HG02885 (cell line): ENCODE results near the gene C5orf24.
"Not testable (repeated sequence)": the region's sequence is repeated elsewhere in the genome, so short reads cannot be mapped to it uniquely, and the experiment has no call there.

Experiments used
- ATAC-seq: cut with Tn5 transposase; IDR thresholded peaks from one replicate; pipeline ENCODE4 v1.9.1; 2021; ENCODE audit warnings: mild to moderate bottlenecking; ENCODE audit not compliant: unreplicated experiment, poor library complexity

C5orf24 gene

DNA sequence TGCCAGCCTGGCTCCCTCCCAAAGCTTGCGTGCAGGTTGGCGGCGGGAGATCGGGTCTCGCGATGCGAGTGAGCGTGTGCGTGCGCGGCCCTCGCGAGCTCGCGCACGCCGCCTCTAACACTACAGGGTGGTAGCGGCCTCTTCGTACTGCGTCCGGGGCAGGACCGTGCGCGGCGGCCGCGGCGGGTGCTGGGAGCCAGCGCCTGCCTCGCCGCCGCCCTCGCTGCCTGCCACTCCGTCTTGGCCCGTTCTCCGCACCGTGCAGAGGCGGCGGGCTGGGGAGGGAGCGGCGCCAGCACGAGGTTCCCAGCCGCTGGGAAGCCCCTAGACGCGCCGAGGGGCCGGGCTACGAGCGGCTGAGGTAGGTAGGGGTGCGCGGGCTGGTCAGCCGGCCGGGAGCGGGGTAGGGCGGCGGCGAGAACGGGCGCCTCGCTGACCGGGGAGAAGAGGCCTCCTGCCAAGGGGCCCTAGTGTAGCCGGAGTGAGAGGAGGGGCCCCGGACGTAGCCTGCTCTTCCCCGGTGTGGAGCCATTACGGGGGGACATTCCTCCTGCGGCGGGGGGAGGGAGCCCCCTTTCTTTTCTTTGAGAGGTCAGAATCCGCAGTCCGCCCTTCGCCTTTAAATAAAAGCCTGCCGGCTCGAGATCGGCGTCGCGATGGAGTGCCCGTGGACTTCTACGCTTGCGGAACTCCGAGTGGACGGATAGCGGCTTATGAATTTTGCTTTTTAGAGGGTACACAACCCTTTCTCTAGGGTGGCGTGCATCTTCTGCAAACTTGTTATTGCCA is at the start of gene C5orf24:
C5orf24 (plus strand) TSS at position 117 of the 789 bp plus-strand sequence. CDS start 8,933 bp downstream, outside the sequence.
- peak; percentile 93 for ATAC-seq

GRCh38 chr5:134798468-134798867 is 47.3 kb upstream of the C5orf24 start:
- no peak for ATAC-seq

DNA sequence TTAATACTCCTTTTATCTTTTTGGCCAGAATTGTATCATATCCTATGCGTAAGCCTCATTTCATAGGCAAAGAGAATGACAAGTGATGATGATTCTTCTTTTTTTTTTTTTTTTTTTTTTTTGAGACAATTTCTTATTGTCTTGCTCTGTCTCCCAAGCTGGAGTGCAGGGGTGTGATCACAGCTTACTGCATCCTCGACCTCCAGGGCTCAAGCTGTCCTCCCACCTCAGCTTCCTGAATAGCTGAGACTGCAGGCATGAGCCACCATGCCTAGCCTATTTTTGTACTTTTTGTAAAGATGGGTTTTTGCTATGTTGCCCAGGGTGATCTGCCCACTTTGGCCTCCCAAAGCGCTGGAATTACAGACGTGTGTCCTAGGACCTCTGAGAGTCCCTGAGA is 41.9 kb upstream of the C5orf24 start:
- ATAC-seq = no peak

DNA sequence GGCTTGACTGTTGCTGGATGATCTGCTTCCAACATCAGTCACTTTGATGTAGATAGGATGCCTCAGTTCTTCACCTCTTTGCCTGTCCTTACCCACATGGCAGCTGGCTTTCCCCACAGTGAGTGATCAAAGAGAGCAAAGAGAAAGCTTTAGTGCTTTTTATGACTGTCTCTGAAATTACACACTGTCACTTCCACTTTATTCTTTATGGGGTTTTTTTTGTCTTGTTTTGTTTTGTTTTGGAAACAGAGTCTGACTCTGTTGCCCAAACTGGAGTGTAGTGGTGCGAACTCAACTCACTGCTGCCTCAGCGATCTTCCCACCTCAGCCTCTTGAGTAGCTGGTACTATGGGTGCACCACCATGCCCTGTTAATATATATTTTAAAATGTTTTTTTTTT is 32.4 kb upstream of the C5orf24 start:
- no peak for ATAC-seq

GRCh38 chr5:134813827-134814226 is 31.9 kb upstream of the C5orf24 start:
- no peak for ATAC-seq

DNA sequence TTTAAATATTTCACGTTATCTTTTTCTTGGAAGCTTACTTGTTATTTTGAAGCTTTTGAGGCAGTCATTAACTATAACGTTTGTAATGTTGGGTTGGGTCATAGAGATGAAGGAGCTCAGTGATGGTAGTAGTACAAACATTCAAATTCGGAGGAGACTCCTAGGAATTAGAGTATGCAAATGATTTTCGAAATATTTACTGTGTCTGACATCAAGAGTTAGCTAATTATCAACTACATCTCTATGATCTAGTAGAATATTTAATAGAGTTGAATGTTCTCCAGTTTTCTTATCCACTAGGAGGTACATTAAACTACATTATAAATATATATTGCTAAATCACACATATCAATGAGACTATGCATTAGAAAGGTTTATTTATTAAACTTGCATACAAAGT is 28.8 kb upstream of the C5orf24 start:
- ATAC-seq = no peak

DNA sequence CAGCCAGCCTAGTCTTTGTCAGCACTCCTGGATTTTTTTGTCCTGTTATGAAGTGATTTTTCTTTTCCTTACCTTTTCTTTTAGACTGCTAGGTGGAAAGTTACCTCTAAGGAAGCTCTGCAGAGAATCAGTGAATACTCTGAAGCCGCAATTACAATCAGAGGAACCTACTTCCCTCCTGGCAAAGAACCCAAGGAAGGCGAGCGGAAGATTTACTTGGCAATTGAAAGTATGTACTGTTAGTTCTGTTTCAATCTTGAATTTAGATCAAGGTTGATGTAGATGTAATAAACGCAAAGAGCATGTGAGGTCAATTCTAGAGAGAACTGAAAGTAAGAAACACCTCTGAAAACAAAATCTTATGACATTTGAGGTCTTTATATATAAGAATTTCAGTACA is 27.0 kb upstream of the C5orf24 start:
- no peak for ATAC-seq

- no peak for ATAC-seq
Observed at GRCh38 chr5:134819407-134819963, 26.3 kb upstream of the C5orf24 start.

GRCh38 chr5:134821841-134822240 is 23.9 kb upstream of the C5orf24 start:
- no peak for ATAC-seq

DNA sequence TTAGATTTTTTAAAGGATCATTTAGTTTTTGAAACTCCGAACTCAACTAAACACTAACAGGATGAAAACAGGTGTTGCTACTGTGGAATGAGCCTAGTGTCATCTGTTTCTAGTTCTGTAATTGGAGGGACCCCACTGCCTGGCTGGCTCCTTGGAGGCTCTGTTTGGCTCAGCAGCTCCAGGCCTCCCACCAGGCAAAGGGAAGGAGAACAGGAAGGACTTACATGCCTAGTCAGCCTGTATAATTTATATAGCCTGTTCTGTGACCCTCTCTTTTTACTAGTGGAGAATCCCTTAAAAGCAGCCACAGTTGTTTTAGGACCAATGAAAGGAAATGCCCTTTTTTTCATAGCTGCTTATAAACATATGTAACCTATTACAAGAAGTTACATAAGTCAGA is 21.1 kb upstream of the C5orf24 start:
- no peak for ATAC-seq

DNA sequence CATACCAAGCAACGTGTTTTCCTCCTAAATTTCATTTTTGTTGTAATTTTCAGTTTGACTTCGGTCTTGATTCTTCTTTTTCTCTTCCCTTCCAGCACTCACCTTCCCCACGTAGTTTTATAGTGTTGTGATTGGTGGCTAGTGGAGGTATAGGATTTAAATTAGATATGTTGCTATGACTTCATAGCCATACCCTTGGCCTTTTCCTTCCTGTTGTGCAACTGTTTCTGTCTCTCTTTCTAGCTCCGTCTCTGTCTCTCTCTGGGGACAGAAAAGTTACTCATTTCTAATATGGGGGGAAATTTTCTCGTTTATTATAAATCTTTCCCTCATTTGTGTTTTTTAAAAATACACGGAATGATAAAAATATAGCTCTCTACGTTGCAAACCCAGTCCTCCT is 20.6 kb upstream of the C5orf24 start:
- no peak for ATAC-seq

DNA sequence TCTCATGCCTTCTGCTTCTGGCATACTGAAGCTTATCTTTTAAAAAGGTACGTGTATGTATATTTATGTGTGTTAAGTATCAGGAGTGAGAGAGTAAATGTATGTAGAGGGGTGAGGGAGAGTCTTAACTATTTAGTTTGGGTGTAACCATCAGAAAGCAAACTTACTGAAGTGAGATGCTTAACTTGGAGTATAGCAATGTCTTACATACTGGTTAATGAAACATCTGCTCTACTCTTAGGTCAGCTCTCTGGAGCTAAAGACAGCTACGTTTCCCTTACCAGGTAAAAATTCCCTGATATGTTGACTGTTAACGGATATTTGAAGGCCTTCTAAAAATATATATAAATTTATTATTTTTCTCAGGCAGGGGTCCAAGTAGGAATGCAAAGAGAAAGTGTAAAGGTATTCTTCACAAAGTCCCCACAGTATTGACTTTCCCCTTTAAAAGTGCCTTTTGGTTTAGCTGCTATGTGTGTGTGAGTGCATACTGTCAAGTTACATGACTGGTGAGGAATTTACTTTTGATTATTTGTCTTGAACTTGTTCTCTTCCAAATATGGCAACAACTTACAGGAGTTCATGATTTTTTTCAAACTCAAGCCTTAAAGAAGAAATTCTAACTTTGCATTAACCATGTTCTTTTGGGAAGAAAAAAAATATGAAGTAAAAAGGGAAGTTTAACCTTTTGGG is 12.3 kb upstream of the C5orf24 start:
- ATAC-seq = no peak

DNA sequence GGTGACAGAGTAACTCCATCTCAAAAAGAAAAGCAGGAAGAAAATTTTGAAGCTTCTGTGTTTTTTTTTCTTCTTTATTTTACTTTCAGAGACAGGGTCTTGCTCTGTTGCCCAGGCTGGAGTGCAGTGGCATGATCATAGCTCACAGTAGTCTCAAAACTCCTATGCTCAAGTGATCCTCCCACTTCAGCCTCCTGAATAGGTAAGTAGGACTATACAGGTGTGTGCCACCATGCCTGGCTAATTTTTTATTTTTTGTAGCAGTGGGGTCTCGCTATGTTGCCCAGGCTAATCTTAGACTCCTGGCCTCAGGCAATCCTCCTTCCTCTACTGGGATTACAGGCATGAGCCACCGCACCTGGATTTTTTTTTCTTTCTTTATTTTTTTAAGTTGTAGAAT is 10.1 kb upstream of the C5orf24 start:
- no peak for ATAC-seq

DNA sequence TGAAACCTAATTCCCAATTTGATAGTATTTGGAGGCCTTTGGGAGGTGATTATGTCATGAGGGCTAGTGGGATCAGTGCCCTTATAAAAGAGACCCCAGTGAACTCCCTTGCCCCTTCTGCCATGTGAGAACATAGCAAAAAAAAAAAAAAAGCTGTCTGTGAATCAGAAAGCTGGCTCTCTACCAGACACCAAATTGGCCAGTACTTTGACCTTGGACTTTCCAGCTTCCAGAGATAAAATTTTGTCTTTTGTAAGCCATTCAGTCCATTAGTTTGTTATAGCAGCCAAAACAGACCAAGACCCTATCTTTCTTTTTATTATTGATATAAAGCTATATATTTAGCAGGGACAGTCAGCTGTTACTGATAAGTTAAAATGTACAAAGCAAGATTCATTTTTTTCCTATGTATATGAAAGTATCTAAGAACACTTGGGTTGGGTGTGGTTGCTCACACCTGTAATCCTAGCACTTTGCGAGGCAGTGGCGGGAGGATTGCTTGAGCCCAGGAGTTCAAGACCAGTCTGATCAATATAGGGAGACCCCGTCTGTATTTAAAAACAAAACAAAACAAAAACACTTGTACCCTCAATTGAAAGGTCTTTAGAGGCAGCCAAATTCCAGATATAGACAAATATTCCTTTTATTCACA is 8.1 kb upstream of the C5orf24 start:
- no peak for ATAC-seq

DNA sequence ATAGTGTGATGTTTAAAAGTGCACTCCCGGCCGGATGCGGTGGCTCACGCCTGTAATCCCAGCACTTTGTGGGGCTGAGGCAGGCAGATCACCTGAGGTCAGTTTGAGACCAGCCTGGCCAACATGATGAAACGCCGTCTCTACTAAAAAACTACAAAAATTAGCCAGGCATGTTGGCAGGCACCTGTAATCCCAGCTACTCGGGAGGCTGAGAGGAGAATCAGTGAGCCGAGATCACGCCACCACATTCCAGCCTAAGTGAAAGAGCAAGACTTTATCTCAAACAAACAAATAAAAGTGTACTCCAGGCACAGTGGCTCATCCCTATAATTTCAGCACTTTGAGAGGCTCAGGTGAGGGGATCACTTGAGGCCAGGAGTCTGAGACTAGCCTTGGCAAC is 7.4 kb upstream of the C5orf24 start:
- not testable (repeated sequence) for ATAC-seq

- ATAC-seq = no peak
Observed at GRCh38 chr5:134840811-134841210, 5.0 kb upstream of the C5orf24 start.

DNA sequence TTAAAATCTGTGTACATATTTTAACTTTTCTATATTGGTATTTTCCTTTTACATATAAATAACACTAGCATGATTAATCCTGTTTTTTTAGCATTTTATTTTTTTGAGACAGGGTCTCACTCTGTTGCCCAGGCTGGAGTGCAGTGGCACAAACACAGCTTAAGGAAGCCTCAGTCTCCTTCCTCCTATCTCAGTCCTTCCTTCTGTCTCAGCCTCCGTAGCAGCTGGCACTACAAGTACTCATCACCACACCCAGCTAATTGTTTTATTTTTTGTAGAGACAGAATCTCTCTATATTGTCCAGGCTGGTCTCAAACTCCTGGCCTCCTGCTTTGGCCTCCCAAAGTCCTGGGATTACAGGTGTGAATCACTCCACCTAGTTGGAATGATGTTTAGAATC is 1.5 kb upstream of the C5orf24 start:
- ATAC-seq = no peak

DNA sequence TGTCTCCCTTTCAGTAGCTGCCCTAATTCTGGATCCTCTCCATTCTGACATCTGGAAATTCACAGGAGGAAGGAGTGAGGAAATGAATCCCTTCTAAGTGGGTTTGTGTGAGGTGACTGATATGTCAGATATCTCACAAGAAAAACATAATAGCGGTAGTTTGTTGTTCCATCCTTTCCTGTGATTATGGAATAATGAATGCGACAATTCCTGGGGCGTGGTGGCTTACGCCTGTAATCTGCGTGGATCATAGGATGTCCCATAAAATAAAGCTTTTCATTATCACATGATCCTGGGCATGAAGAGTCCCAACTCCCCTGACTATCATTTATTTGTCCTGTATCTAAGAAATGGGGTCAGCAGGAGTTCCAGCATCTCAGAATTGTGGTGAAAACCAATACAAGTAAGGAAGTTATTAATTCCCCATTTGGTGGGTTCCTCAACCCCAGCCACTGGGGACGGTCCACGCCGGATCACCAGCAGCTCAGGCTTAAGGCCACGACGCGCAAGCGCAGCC is 375 bp upstream of the C5orf24 start:
- no peak for ATAC-seq

- ATAC-seq = no peak
Observed at GRCh38 chr5:134846641-134846960, 833 bp downstream of the C5orf24 start.

GRCh38 chr5:134849434-134849933 is 3.7 kb downstream of the C5orf24 start:
- not testable (repeated sequence) for ATAC-seq
